Measurements from ENCODE around the gene PC. TPM values are rescaled to one million over a fixed set of nuclear protein-coding genes. Genes with fewer than 3 reads are reported as not detected.

The PC gene
- total RNA-seq, 1 experiment from 2014 or later = 40.5 TPM

DNA sequence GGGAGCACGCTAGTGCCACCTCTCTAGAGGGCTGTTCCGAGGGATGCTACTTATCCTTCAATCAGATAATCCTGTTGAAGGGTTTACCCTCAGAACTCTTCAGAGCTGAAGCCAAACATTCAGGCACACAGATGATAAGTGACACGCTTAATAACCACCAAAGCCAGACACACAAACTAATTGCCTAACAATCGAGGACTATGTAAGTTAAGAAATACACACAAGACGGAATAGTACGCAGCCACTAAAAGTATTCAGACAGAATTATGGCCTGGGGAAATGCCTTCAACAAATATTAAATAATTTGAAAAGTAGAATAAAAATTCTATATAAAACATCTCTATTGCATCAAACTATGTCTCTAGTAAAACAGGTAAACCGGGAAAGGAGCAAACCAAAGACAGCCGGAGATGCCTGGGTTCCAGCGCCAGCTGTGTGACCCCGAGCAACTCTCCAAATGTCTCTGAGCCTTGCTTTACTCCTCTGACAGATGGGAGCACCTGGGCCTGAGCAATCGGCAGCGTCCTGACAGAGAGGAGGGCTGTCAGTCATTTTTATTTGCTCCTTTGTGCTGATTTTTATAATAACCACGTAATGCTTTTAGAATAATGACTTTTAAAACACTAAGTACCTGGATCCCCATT, 90.0 kb downstream of the PC start:
- Mint-ChIP-seq H3K27me3 (ENCODE audit: unreplicated experiment) (no peaks in the 10 kb centered on the region), H3K4me3 (ENCODE audit: low read depth, unreplicated experiment) (no peak overlapping the region), H3K9me3 (ENCODE audit: low read depth, unreplicated experiment) (no peaks in the 10 kb centered on the region), H3K36me3 (ENCODE audit: insufficient read depth, unreplicated experiment) (peaks cover 22% of the 10 kb centered on the region), H3K4me1 (ENCODE audit: low read depth, unreplicated experiment) (no peaks in the 10 kb centered on the region), H3K27ac (ENCODE audit: unreplicated experiment) (no peak overlapping the region)
- intact Hi-C loops (cut with micrococcal nuclease; ENCODE audit: unreplicated experiment) = no loop called here
- no peak for DNase-seq
- no TSS peak for BruUV-seq (replicated peaks)
- CTCF ChIA-PET = interaction anchor here (0.7 kb wide), 1 partner anchor 238 kb away, joined by 3 read pairs; no protein-coding TSS in a partner anchor
- TF ChIP-seq, protein P1, sequence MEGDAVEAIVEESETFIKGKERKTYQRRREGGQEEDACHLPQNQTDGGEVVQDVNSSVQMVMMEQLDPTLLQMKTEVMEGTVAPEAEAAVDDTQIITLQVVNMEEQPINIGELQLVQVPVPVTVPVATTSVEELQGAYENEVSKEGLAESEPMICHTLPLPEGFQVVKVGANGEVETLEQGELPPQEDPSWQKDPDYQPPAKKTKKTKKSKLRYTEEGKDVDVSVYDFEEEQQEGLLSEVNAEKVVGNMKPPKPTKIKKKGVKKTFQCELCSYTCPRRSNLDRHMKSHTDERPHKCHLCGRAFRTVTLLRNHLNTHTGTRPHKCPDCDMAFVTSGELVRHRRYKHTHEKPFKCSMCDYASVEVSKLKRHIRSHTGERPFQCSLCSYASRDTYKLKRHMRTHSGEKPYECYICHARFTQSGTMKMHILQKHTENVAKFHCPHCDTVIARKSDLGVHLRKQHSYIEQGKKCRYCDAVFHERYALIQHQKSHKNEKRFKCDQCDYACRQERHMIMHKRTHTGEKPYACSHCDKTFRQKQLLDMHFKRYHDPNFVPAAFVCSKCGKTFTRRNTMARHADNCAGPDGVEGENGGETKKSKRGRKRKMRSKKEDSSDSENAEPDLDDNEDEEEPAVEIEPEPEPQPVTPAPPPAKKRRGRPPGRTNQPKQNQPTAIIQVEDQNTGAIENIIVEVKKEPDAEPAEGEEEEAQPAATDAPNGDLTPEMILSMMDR (IDR thresholded peaks at IDR 0.05; ENCODE audit: unreplicated experiment) = no peak

DNA sequence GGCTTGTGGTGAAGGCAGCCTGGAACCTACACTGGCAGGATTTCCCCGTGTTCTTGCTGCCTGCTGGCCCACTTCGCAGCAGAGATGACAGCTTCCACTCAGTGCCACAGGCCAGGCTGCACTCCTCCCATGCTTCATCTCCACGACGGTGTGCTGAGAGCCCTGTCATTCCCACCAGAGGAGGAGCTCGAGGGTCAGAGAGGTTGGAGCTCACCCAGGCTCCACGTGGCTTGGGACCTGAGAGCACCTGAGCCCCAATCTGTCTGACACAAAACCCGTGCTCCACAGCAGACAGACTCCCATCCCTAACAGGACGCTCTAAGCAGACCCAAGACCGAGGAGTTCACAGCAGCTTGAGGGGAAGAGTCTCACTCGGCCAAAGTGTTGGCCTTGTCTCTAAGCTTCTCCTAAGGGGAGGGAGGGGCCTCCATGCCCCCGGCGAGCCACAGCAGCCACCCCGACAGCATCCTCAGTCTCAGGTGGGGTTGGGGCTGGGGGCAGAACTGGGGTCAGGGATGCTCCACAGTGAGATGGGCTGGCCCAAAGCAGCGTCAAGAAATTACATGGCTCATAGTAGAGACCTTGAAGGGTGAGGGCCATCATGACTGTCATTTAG, 90.7 kb downstream of the PC start:
- DNase-seq = no peak
- H3K4me3 Mint-ChIP-seq (ENCODE audit: low read depth, unreplicated experiment) = no peak overlapping the region
- no TSS peak for BruUV-seq (replicated peaks)
- TF ChIP-seq, protein P1 (IDR thresholded peaks at IDR 0.05; ENCODE audit: unreplicated experiment) = no peak
- H3K27me3 Mint-ChIP-seq (ENCODE audit: unreplicated experiment) = no peaks in the 10 kb centered on the region
- CTCF ChIA-PET = interaction anchor here (0.7 kb wide), 1 partner anchor 237 kb away, joined by 3 read pairs; no protein-coding TSS in a partner anchor
- no peak overlapping the region for H3K27ac Mint-ChIP-seq (ENCODE audit: unreplicated experiment)
- no peaks in the 10 kb centered on the region for H3K4me1 Mint-ChIP-seq (ENCODE audit: low read depth, unreplicated experiment)
- peaks cover 28% of the 10 kb centered on the region for H3K36me3 Mint-ChIP-seq (ENCODE audit: insufficient read depth, unreplicated experiment)
- no peaks in the 10 kb centered on the region for H3K9me3 Mint-ChIP-seq (ENCODE audit: low read depth, unreplicated experiment)
- intact Hi-C loops (cut with micrococcal nuclease; ENCODE audit: unreplicated experiment) = no loop called here

DNA sequence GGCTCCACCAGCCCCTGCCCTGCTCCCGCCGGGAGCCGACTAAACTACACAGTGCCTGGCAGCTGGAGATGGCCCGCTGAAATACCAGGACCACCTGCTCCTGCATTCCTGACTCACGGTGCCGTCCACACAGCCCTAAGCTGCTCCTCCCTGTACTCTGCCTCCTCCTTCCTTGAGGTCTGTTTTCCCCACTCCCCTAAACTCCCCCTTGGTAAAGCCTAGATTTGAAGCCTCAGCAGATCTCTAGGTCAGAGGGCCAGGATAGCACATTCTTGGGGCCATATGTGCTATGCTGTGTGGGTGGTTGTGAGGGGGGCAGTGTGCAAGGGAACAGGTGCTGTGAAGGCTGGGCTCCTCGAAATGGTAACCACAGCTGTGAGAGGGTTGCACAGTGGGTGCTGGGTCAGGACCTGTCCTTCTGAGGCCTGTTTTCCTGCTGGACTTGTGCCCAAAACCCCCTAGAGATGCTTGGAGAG, 91.6 kb downstream of the PC start:
- CTCF ChIA-PET = no interaction called here
- H3K4me1 Mint-ChIP-seq (ENCODE audit: low read depth, unreplicated experiment) = no peaks in the 10 kb centered on the region

DNA sequence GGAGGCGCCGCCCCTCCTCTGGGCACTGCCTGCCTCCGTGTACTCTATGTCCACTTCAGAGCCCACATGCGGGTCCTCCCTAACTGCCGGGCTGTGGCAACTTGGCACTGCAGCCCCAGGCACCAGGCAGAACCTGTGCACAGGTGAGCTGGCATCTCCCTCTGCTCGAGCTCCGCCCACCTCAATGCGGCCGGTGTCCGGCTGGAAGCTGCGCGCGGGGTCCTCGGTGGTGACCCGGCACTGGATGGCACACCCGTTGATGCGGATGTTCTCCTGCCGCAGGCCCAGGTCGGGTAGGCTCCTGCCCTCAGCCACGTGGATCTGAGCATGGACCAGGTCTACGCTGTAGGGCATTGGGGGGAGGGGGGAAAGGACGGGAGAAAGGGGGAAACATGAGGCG, 92.2 kb downstream of the PC start:
- TF ChIP-seq, protein P1 (IDR thresholded peaks at IDR 0.05; ENCODE audit: unreplicated experiment) = no peak
- CTCF ChIA-PET = interaction anchor here (0.7 kb wide), 1 partner anchor 188 kb away, joined by 3 read pairs; no protein-coding TSS in a partner anchor
- Mint-ChIP-seq H3K4me3 (ENCODE audit: low read depth, unreplicated experiment) (no peak overlapping the region), H3K27me3 (ENCODE audit: unreplicated experiment) (no peaks in the 10 kb centered on the region), H3K4me1 (ENCODE audit: low read depth, unreplicated experiment) (no peaks in the 10 kb centered on the region), H3K9me3 (ENCODE audit: low read depth, unreplicated experiment) (no peaks in the 10 kb centered on the region), H3K36me3 (ENCODE audit: insufficient read depth, unreplicated experiment) (peaks cover 31% of the 10 kb centered on the region), H3K27ac (ENCODE audit: unreplicated experiment) (no peak overlapping the region)
- intact Hi-C loops (cut with micrococcal nuclease; ENCODE audit: unreplicated experiment) = no loop called here
- no TSS peak for BruUV-seq (replicated peaks)
- no peak for DNase-seq

More for the DNA sequence above, 91.6 kb downstream of the PC start:
- DNase-seq = no peak
- Mint-ChIP-seq H3K27me3 (ENCODE audit: unreplicated experiment) (no peaks in the 10 kb centered on the region), H3K4me3 (ENCODE audit: low read depth, unreplicated experiment) (no peak overlapping the region), H3K27ac (ENCODE audit: unreplicated experiment) (no peak overlapping the region), H3K9me3 (ENCODE audit: low read depth, unreplicated experiment) (no peaks in the 10 kb centered on the region), H3K36me3 (ENCODE audit: insufficient read depth, unreplicated experiment) (peaks cover 28% of the 10 kb centered on the region)
- TF ChIP-seq, protein P1 (IDR thresholded peaks at IDR 0.05; ENCODE audit: unreplicated experiment) = no peak
- no TSS peak for BruUV-seq (replicated peaks)
- intact Hi-C loops (cut with micrococcal nuclease; ENCODE audit: unreplicated experiment) = no loop called here

All from Calu3 (cell line).